Measurements from ENCODE around the gene GFER. TPM values are rescaled to one million over a fixed set of nuclear protein-coding genes. Genes with fewer than 3 reads are reported as not detected.

The GFER gene
- polyA plus RNA-seq, 4 donors: 50.4 to 261 (median 94.7) TPM

GRCh38 chr16:1975432-1976215, 8.4 kb upstream of the GFER start:
- WGBS, 3 donors: 90 to 95% (median 93%) methylated on average over 32 to 33 of the region's 33 CpGs
- no peak overlapping the region for H3K27ac ChIP-seq (ENCODE audit: low read depth in 1 of 3, low read length in 2 of 3)
- peaks cover 0 to 51% (median 7%) of the 10 kb centered on the region in 3 donors for H3K36me3 ChIP-seq (ENCODE audit: control insufficient read depth in 3 of 3, insufficient read depth in 2 of 3, low read depth in 1 of 3, low read length in 3 of 3)
- no peak for DNase-seq
- H3K9me3 ChIP-seq (ENCODE audit: control insufficient read depth in 2 of 2, insufficient read depth in 1 of 2, low read depth in 1 of 2, low read length in 1 of 2): no peaks in the 10 kb centered on the region
- no peak overlapping the region for H3K4me3 ChIP-seq (ENCODE audit: low read depth in 1 of 3, low read length in 3 of 3)
- H3K4me1 ChIP-seq (ENCODE audit: control insufficient read depth in 3 of 3, insufficient read depth in 2 of 3, low read depth in 1 of 3, low read length in 2 of 3): peaks cover 2 to 36% (median 5%) of the 10 kb centered on the region in 3 donors
- no peak for FAIRE-seq
- H3K27me3 ChIP-seq (ENCODE audit: control insufficient read depth in 3 of 3, insufficient read depth in 3 of 3, low read length in 3 of 3): peaks cover 0 to 14% (median 5%) of the 10 kb centered on the region in 3 donors

- H3K4me1 ChIP-seq (ENCODE audit: control insufficient read depth in 3 of 3, insufficient read depth in 2 of 3, low read depth in 1 of 3, low read length in 2 of 3): peaks cover 2 to 37% (median 5%) of the 10 kb centered on the region in 3 donors
- no peak overlapping the region for H3K27ac ChIP-seq (ENCODE audit: low read depth in 1 of 3, low read length in 2 of 3)
- no peak for FAIRE-seq
- 90 to 96% (median 92%) methylated on average over 8 of the region's 8 CpGs for WGBS, 3 donors
- H3K4me3 ChIP-seq (ENCODE audit: low read depth in 1 of 3, low read length in 3 of 3): no peak overlapping the region
- H3K9me3 ChIP-seq (ENCODE audit: control insufficient read depth in 2 of 2, insufficient read depth in 1 of 2, low read depth in 1 of 2, low read length in 1 of 2): no peaks in the 10 kb centered on the region
- no peak for DNase-seq
- H3K36me3 ChIP-seq (ENCODE audit: control insufficient read depth in 3 of 3, insufficient read depth in 2 of 3, low read depth in 1 of 3, low read length in 3 of 3): peaks cover 0 to 51% (median 7%) of the 10 kb centered on the region in 3 donors
- peaks cover 0 to 20% (median 5%) of the 10 kb centered on the region in 3 donors for H3K27me3 ChIP-seq (ENCODE audit: control insufficient read depth in 3 of 3, insufficient read depth in 3 of 3, low read length in 3 of 3)
These were observed 7.8 kb upstream of the GFER start for GRCh38 chr16:1976216-1976520.

DNA sequence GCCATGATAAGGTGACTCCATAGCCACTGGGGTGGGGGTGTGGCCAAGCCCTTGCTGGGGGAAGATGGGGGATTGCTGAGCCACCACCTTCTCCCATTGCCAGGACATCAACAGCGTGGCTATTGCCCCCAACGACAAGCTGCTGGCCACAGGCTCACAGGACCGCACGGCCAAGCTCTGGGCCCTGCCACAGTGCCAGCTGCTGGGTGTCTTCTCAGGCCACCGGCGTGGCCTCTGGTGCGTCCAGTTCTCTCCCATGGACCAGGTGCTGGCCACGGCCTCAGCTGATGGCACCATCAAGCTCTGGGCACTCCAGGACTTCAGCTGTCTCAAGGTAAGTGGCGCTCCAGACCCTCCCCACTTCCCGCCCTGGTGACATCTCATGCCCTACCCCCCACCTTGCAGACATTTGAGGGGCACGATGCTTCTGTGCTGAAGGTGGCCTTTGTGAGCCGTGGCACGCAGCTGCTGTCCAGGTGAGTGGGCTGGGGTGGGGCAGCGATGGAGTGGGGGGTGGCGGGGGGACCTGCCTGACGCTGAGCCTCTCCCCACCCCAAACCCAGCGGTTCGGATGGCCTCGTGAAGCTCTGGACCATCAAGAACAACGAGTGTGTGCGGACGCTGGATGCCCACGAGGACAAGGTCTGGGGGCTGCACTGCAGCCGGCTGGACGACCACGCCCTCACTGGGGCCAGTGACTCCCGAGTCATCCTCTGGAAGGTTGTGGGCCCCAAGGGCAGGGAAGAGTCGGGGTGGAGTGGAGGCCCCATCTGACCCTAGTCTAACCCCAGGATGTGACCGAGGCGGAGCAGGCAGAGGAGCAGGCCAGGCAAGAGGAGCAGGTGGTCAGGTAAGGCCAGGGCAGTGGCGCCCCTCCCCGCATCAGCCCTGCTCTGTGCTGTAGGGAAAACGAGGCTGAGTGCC, 6.8 kb upstream of the GFER start:
- no peak for FAIRE-seq
- no peak overlapping the region for H3K4me3 ChIP-seq (ENCODE audit: low read depth in 1 of 3, low read length in 3 of 3)
- 90 to 93% (median 91%) methylated on average over 31 to 33 of the region's 33 CpGs for WGBS, 3 donors

DNA sequence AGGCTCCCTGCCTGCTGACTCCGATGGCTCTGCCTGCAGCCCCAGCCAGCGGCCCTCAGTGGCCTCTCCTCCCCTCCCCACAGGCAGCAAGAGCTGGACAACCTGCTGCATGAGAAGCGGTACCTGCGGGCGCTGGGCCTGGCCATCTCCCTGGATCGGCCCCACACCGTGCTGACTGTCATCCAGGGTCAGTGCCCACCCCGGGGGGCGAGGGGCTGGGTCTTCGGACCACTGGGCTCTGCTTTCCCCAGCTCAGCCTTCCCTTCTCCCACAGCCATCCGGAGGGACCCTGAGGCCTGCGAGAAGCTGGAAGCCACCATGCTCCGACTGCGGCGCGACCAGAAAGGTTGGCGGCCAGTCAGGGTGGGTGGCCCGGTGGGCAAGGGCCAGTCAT, 6.1 kb upstream of the GFER start:
- no peak overlapping the region for H3K27ac ChIP-seq (ENCODE audit: low read depth in 1 of 3, low read length in 2 of 3)
- H3K4me3 ChIP-seq (ENCODE audit: low read depth in 1 of 3, low read length in 3 of 3): no peak overlapping the region
- H3K4me1 ChIP-seq (ENCODE audit: control insufficient read depth in 3 of 3, insufficient read depth in 2 of 3, low read depth in 1 of 3, low read length in 2 of 3): peaks cover 3 to 49% (median 5%) of the 10 kb centered on the region in 3 donors
- DNase-seq (no peak), FAIRE-seq (no peak)
- no peaks in the 10 kb centered on the region for H3K9me3 ChIP-seq (ENCODE audit: control insufficient read depth in 2 of 2, insufficient read depth in 1 of 2, low read depth in 1 of 2, low read length in 1 of 2)
- peaks cover 0 to 37% (median 5%) of the 10 kb centered on the region in 3 donors for H3K27me3 ChIP-seq (ENCODE audit: control insufficient read depth in 3 of 3, insufficient read depth in 3 of 3, low read length in 3 of 3)
- peaks cover 0 to 51% (median 7%) of the 10 kb centered on the region in 3 donors for H3K36me3 ChIP-seq (ENCODE audit: control insufficient read depth in 3 of 3, insufficient read depth in 2 of 3, low read depth in 1 of 3, low read length in 3 of 3)
- 94 to 97% (median 95%) methylated on average over 17 to 18 of the region's 18 CpGs for WGBS, 3 donors

More for the DNA sequence above, 6.8 kb upstream of the GFER start:
- no peak for DNase-seq
- H3K27ac ChIP-seq (ENCODE audit: low read depth in 1 of 3, low read length in 2 of 3): no peak overlapping the region
- peaks cover 2 to 47% (median 5%) of the 10 kb centered on the region in 3 donors for H3K4me1 ChIP-seq (ENCODE audit: control insufficient read depth in 3 of 3, insufficient read depth in 2 of 3, low read depth in 1 of 3, low read length in 2 of 3)
- H3K9me3 ChIP-seq (ENCODE audit: control insufficient read depth in 2 of 2, insufficient read depth in 1 of 2, low read depth in 1 of 2, low read length in 1 of 2): no peaks in the 10 kb centered on the region
- peaks cover 0 to 51% (median 7%) of the 10 kb centered on the region in 3 donors for H3K36me3 ChIP-seq (ENCODE audit: control insufficient read depth in 3 of 3, insufficient read depth in 2 of 3, low read depth in 1 of 3, low read length in 3 of 3)
- peaks cover 0 to 30% (median 5%) of the 10 kb centered on the region in 3 donors for H3K27me3 ChIP-seq (ENCODE audit: control insufficient read depth in 3 of 3, insufficient read depth in 3 of 3, low read length in 3 of 3)

GRCh38 chr16:1978476-1979120, 5.4 kb upstream of the GFER start:
- no peak for FAIRE-seq
- Histone ChIP-seq H3K27me3 (ENCODE audit: control insufficient read depth in 3 of 3, insufficient read depth in 3 of 3, low read length in 3 of 3) (peaks cover 0 to 41% (median 5%) of the 10 kb centered on the region in 3 donors), H3K9me3 (ENCODE audit: control insufficient read depth in 2 of 2, insufficient read depth in 1 of 2, low read depth in 1 of 2, low read length in 1 of 2) (no peaks in the 10 kb centered on the region), H3K36me3 (ENCODE audit: control insufficient read depth in 3 of 3, insufficient read depth in 2 of 3, low read depth in 1 of 3, low read length in 3 of 3) (peaks cover 0 to 48% (median 7%) of the 10 kb centered on the region in 3 donors), H3K27ac (ENCODE audit: low read depth in 1 of 3, low read length in 2 of 3) (peak overlapping the region in 2 of 3 donors; percentile 47 to 56), H3K4me3 (ENCODE audit: low read depth in 1 of 3, low read length in 3 of 3) (peak overlapping the region; percentile 20 to 51 (median 30)), H3K4me1 (ENCODE audit: control insufficient read depth in 3 of 3, insufficient read depth in 2 of 3, low read depth in 1 of 3, low read length in 2 of 3) (peaks cover under 1 to 48% (median 5%) of the 10 kb centered on the region in 3 donors)
- peak in 1 of 2 donors; percentile 30 for DNase-seq
- 42 to 67% (median 66%) methylated on average over 33 to 37 of the region's 37 CpGs for WGBS, 3 donors

DNA sequence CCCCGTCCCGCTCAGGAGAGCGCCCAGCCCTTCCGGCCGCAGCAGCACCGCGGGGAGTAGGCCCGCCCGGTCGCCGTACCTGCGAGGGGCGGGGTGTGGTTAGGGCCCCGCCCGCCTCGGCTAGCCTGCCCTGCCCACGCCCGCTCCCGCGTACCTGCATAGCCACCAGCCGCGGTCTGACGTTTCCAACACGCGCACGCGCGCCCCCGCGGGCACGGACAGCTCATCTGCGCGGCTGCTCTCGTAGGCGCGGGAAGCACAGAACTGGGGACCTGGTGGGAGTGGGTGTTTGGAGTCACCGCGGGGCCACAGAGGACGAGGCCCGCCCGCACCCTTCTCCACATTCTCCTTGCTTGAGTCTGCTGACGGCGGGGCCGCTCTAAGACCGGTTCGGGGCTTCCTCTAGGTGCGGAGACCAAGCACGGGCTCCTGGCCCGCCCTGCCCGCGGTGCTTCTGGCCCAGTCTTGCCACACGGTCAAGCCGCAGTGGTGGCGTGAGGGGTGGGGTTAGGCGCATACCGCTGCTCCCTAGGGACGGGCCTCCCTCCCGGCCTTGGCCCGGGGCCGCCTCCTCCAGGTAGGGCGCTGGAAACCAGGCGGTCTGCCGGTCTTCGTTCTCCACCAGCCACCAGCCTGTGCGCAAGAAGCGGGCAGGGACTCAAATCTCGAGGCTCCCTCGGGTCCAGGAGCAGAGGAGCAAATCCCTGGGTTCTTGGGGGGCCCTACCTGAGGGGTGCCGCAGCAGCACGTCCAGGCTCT, 4.5 kb upstream of the GFER start:
- Histone ChIP-seq H3K4me1 (ENCODE audit: control insufficient read depth in 3 of 3, insufficient read depth in 2 of 3, low read depth in 1 of 3, low read length in 2 of 3) (peaks cover 0 to 48% (median 5%) of the 10 kb centered on the region in 3 donors), H3K36me3 (ENCODE audit: control insufficient read depth in 3 of 3, insufficient read depth in 2 of 3, low read depth in 1 of 3, low read length in 3 of 3) (peaks cover 0 to 43% (median 7%) of the 10 kb centered on the region in 3 donors), H3K27ac (ENCODE audit: low read depth in 1 of 3, low read length in 2 of 3) (peak overlapping the region; percentile 57 to 86 (median 80)), H3K9me3 (ENCODE audit: control insufficient read depth in 2 of 2, insufficient read depth in 1 of 2, low read depth in 1 of 2, low read length in 1 of 2) (no peaks in the 10 kb centered on the region), H3K27me3 (ENCODE audit: control insufficient read depth in 3 of 3, insufficient read depth in 3 of 3, low read length in 3 of 3) (peaks cover 0 to 41% (median 5%) of the 10 kb centered on the region in 3 donors), H3K4me3 (ENCODE audit: low read depth in 1 of 3, low read length in 3 of 3) (peak overlapping the region in 2 of 3 donors; percentile 40 to 51)
- FAIRE-seq: no peak
- DNase-seq: peak; percentile 91 to 93
- whole genome bisulfite sequencing, 3 donors: 4 to 22% (median 21%) methylated on average over 31 to 70 of the region's 70 CpGs

DNA sequence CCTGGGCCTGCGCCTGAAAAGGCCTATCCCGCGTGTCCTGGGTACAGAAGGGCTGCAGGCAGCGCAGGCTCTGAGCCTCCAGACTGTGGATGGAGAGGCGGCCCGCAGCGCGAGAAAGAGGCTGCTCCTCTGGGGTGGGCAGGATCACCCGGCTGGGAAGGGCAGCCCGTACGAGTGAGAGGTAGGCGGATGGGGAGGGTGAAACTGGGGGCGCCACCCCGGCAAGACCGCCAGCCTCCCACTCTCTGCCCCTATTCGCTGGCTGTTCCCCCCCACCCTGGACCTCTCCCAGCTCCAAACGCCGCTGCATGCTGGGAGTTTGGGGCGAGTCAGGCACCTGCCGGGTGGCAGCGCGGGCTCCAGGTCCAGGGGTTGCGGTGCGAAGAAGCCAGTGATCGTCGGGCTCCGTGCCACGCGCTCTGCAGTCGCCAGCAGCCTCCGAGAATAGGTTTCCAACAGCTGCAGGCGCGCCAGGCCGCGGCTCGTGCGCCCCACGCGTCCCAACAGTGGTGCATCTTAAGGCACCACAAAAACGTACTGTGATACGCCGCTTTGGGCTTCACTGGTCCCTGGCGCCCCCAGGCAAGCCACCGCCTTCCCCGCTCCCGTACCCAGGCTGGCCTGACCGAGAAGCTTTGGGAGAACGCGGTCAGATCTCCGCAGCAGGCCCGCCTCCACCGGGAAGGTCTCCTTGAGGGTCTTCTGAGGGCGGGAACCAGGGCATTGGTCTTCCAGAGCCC, 3.8 kb upstream of the GFER start:
- H3K36me3 ChIP-seq (ENCODE audit: control insufficient read depth in 3 of 3, insufficient read depth in 2 of 3, low read depth in 1 of 3, low read length in 3 of 3): peaks cover 0 to 40% (median 0%) of the 10 kb centered on the region in 3 donors
- peaks cover 0 to 53% (median 5%) of the 10 kb centered on the region in 3 donors for H3K4me1 ChIP-seq (ENCODE audit: control insufficient read depth in 3 of 3, insufficient read depth in 2 of 3, low read depth in 1 of 3, low read length in 2 of 3)
- no peaks in the 10 kb centered on the region for H3K9me3 ChIP-seq (ENCODE audit: control insufficient read depth in 2 of 2, insufficient read depth in 1 of 2, low read depth in 1 of 2, low read length in 1 of 2)
- peak overlapping the region; percentile 57 to 86 (median 80) for H3K27ac ChIP-seq (ENCODE audit: low read depth in 1 of 3, low read length in 2 of 3)
- FAIRE-seq: no peak
- peaks cover 0 to 41% (median 5%) of the 10 kb centered on the region in 3 donors for H3K27me3 ChIP-seq (ENCODE audit: control insufficient read depth in 3 of 3, insufficient read depth in 3 of 3, low read length in 3 of 3)
- peak; percentile 54 to 57 for DNase-seq
- peak overlapping the region; percentile 6 to 40 (median 9) for H3K4me3 ChIP-seq (ENCODE audit: low read depth in 1 of 3, low read length in 3 of 3)
- WGBS, 3 donors: 3 to 8% (median 5%) methylated on average over 47 to 53 of the region's 53 CpGs
